Naive thymus-derived CD8-positive, alpha-beta T cell (primary cell): Measurements from ENCODE around the gene AKAP6. TPM values are rescaled to one million over a fixed set of nuclear protein-coding genes. Genes with fewer than 3 reads are reported as not detected.

Source experiments
- ATAC-seq, 2 donors: fragments of 150-1000 bp; cut with Tn5 transposase in 1 of 2; sonication (Bioruptor Pico), chemical (Tn5 transposase) in 1 of 2; 1 replicate in 1 of 2; 2 replicates in 1 of 2; pipeline ENCODE4 v1.10.0; 2021; ENCODE audit warnings: mild to moderate bottlenecking in 2 of 2, moderate library complexity in 2 of 2
- POLR2A ChIA-PET: fragments of 350-600 bp; sonication (Branson Sonifier 250); formaldehyde crosslinking; loops from one replicate; lab custom pipeline; 2021; ENCODE audit warnings: antibody characterized with exemption; lab: Charles Lee
- DNase-seq, 10 donors: peaks; one replicate each; pipeline versions ENCODE4 v3.0.0 to v3.0.0-alpha.2; 2020 to 2022
- H3K27ac Mint-ChIP-seq, 10 donors: one replicate each; pipeline ENCODE4 v1.8.0; 2020 to 2022; ENCODE audit warnings: mild to moderate bottlenecking in 10 of 10, mixed read lengths in 10 of 10, moderate library complexity in 4 of 10, inconsistent platforms in 1 of 10
- H3K27me3 Mint-ChIP-seq, 5 donors: one replicate each; pipeline ENCODE4 v1.8.0; 2021 to 2022; ENCODE audit warnings: mixed read lengths in 5 of 5
- H3K36me3 Mint-ChIP-seq, 3 donors: one replicate each; pipeline ENCODE4 v1.8.0; 2020 to 2022; ENCODE audit warnings: mixed read lengths in 3 of 3, mild to moderate bottlenecking in 2 of 3, inconsistent platforms in 1 of 3
- H3K4me1 Mint-ChIP-seq, 4 donors: one replicate each; pipeline ENCODE4 v1.8.0; 2021 to 2022; ENCODE audit warnings: mixed read lengths in 4 of 4
- H3K4me3 Mint-ChIP-seq, 10 donors: one replicate each; pipeline ENCODE4 v1.8.0; 2020 to 2022; ENCODE audit warnings: mild to moderate bottlenecking in 10 of 10, mixed read lengths in 10 of 10, moderate library complexity in 6 of 10, inconsistent platforms in 1 of 10
- H3K9me3 Mint-ChIP-seq, 9 donors: one replicate each; pipeline ENCODE4 v1.8.0; 2020 to 2022; ENCODE audit warnings: mixed read lengths in 9 of 9, mild to moderate bottlenecking in 3 of 9, inconsistent platforms in 1 of 9, moderate library complexity in 1 of 9
- polyA plus RNA-seq, 3 donors: library from polyadenylated mRNA; unstranded; fragments of 300-500 nt; fragmentation: Illumina TruSeq; gene quantifications; one replicate each; pipeline ENCODE4 v1.2.3, GENCODE V29; 2021
- total RNA-seq, 8 experiments: library from RNA in 2 of 8; stranded (reverse) in 2 of 8; gene quantifications; one replicate each; pipeline ENCODE4 v1.2.3 and lab custom pipeline; 2021 to 2026

Gene AKAP6, protein sequence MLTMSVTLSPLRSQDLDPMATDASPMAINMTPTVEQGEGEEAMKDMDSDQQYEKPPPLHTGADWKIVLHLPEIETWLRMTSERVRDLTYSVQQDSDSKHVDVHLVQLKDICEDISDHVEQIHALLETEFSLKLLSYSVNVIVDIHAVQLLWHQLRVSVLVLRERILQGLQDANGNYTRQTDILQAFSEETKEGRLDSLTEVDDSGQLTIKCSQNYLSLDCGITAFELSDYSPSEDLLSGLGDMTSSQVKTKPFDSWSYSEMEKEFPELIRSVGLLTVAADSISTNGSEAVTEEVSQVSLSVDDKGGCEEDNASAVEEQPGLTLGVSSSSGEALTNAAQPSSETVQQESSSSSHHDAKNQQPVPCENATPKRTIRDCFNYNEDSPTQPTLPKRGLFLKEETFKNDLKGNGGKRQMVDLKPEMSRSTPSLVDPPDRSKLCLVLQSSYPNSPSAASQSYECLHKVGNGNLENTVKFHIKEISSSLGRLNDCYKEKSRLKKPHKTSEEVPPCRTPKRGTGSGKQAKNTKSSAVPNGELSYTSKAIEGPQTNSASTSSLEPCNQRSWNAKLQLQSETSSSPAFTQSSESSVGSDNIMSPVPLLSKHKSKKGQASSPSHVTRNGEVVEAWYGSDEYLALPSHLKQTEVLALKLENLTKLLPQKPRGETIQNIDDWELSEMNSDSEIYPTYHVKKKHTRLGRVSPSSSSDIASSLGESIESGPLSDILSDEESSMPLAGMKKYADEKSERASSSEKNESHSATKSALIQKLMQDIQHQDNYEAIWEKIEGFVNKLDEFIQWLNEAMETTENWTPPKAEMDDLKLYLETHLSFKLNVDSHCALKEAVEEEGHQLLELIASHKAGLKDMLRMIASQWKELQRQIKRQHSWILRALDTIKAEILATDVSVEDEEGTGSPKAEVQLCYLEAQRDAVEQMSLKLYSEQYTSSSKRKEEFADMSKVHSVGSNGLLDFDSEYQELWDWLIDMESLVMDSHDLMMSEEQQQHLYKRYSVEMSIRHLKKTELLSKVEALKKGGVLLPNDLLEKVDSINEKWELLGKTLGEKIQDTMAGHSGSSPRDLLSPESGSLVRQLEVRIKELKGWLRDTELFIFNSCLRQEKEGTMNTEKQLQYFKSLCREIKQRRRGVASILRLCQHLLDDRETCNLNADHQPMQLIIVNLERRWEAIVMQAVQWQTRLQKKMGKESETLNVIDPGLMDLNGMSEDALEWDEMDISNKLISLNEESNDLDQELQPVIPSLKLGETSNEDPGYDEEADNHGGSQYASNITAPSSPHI (N-terminal part only)
- total RNA-seq (1 to 10 TPM; 3.3 to 4.6 TPM), polyA plus RNA-seq (1 to 10 TPM; 1.4 to 3.2 (median 1.5) TPM), total RNA-seq (lab: John Stamatoyannopoulos, UW) (1.5 to 18.7 (median 3.7) reads per million in 6 experiments)

DNA sequence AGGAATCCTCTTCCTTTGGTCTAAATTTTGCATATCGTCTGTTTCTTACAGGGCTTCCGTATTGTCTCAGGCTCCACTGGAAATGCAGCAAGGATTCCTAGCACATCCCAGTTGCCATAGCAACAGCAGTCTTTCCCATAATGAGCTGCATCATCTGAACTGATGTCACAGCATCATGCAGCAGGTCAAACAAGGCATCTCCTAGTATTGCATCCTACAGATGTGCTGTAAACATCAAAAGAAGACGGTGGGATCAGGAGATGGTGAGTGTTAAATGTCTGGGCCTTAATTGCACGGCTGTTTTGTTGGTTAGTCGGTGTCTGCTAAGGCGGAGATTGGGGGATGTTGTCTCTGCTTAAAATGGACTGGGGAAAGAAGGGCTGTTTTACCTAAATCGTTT is at the start of gene AKAP6:
TSS of gene AKAP6 (plus strand) at position 153 of the 400 bp plus-strand sequence. CDS start 104,196 bp downstream, outside the sequence.
- Mint-ChIP-seq H3K27me3 (no peaks in the 10 kb centered on the region), H3K27ac (no peak within 1 kb of the TSS), H3K36me3 (peaks cover 0 to 10% (median 0%) of the 10 kb centered on the region in 3 donors), H3K4me1 (peaks cover 2 to 12% (median 7%) of the 10 kb centered on the region in 4 donors), H3K9me3 (peaks cover 0 to 16% (median 0%) of the 10 kb centered on the region in 9 donors), H3K4me3 (no peak within 1 kb of the TSS)
- POLR2A ChIA-PET, result no interaction called here
- ATAC-seq (no peak), DNase-seq (no peak)

DNA sequence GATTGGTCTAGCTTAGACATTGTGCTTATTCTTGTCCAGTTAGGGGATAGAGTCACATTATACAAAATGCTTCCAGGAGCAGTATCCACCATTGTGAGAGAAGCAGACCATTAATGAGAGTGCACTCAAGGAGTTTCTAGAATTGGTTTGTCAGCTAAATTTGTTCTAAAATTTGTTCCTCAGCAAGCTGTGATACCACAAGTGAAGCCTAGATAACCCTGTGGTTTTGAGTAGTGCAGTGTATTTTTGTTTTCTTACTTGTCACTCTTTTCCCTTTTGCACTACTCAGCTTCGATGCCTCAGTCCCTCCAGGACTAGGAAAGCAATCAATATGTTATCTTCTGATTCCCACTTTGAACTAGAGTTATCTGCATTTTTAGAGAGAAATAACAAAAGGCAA is 42.5 kb upstream of the AKAP6 start:
- no peak for ATAC-seq
- H3K4me1 Mint-ChIP-seq, result no peaks in the 10 kb centered on the region

DNA sequence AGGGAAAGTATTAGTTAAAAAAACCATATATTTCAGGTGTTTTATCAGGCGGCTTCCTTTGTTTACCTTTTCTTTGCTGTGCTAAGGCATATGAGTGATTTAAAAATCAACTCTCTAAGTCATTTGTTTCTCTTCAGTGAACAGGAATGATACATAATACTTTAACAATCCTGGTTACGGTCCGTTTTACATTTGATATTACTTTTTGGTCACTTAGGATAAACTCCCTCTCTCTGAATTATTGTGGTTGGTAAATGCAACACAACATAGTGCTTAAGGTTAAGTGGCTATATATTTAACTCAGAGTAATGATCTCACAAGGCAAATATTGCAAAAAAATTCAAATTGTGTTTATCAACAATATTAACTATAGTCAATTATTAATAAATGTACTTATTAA is 32.7 kb upstream of the AKAP6 start:
- peaks cover 0 to 1% (median 0%) of the 10 kb centered on the region in 5 donors for H3K27me3 Mint-ChIP-seq
- POLR2A ChIA-PET, result no interaction called here
- peaks cover 0 to 13% (median 5%) of the 10 kb centered on the region in 9 donors for H3K9me3 Mint-ChIP-seq
- H3K36me3 Mint-ChIP-seq, result peaks cover 0 to 5% (median 5%) of the 10 kb centered on the region in 3 donors
- no peaks in the 10 kb centered on the region for H3K4me1 Mint-ChIP-seq
- no peak overlapping the region for H3K27ac Mint-ChIP-seq
- no peak for ATAC-seq
- no peak overlapping the region for H3K4me3 Mint-ChIP-seq
- no peak for DNase-seq

More for the DNA sequence above, 42.5 kb upstream of the AKAP6 start:
- no peaks in the 10 kb centered on the region for H3K27me3 Mint-ChIP-seq
- POLR2A ChIA-PET, result no interaction called here
- H3K36me3 Mint-ChIP-seq, result peaks cover 12 to 58% (median 55%) of the 10 kb centered on the region in 3 donors
- no peak overlapping the region for H3K4me3 Mint-ChIP-seq
- no peak overlapping the region for H3K27ac Mint-ChIP-seq
- peaks cover 0 to 56% (median 32%) of the 10 kb centered on the region in 9 donors for H3K9me3 Mint-ChIP-seq
- no peak for DNase-seq

- H3K4me1 Mint-ChIP-seq, result no peaks in the 10 kb centered on the region
- ATAC-seq, result no peak
- peaks cover 0 to 1% (median 0%) of the 10 kb centered on the region in 5 donors for H3K27me3 Mint-ChIP-seq
- peaks cover 0 to 3% (median 0%) of the 10 kb centered on the region in 9 donors for H3K9me3 Mint-ChIP-seq
- no peak for DNase-seq
- no peak overlapping the region for H3K27ac Mint-ChIP-seq
- H3K4me3 Mint-ChIP-seq, result no peak overlapping the region
- H3K36me3 Mint-ChIP-seq, result no peaks in the 10 kb centered on the region
- POLR2A ChIA-PET, result no interaction called here
These were observed 30.8 kb upstream of the AKAP6 start for GRCh38 chr14:32298346-32298745.

DNA sequence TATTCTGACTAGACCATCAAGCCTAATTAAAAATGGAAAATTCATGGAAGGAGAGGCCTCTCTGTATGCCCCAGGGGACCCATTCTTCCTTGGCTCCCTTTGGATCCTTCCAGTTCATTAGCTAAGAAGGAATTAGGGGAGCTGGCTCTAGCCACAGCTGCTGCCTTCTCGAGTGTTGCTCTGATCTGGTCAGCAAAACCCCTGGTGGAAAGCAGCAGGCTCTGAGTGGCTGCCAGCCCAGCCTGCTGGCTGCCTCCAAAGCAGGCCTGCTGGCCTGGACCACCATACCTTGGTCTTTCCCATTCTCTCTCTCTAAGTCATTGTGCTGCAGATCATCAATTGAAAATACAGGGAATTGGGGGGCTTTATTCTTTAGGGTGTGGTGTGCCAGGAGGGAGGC is 29.0 kb upstream of the AKAP6 start:
- no peak overlapping the region for H3K4me3 Mint-ChIP-seq
- POLR2A ChIA-PET, result no interaction called here
- ATAC-seq, result no peak

GRCh38 chr14:32303865-32304264 is 25.2 kb upstream of the AKAP6 start:
- Mint-ChIP-seq H3K9me3 (no peaks in the 10 kb centered on the region), H3K27ac (peak overlapping the region in 1 of 10 donors; percentile 81), H3K36me3 (no peaks in the 10 kb centered on the region), H3K4me3 (no peak overlapping the region), H3K4me1 (no peaks in the 10 kb centered on the region), H3K27me3 (peaks cover 0 to 8% (median 0%) of the 10 kb centered on the region in 5 donors)
- ATAC-seq, result no peak
- DNase-seq, result no peak
- POLR2A ChIA-PET, result no interaction called here

More for the DNA sequence above, 29.0 kb upstream of the AKAP6 start:
- Mint-ChIP-seq H3K4me1 (no peaks in the 10 kb centered on the region), H3K36me3 (no peaks in the 10 kb centered on the region), H3K27ac (no peak overlapping the region), H3K27me3 (peaks cover 0 to 8% (median 0%) of the 10 kb centered on the region in 5 donors), H3K9me3 (peaks cover 0 to 3% (median 0%) of the 10 kb centered on the region in 9 donors)
- no peak for DNase-seq

DNA sequence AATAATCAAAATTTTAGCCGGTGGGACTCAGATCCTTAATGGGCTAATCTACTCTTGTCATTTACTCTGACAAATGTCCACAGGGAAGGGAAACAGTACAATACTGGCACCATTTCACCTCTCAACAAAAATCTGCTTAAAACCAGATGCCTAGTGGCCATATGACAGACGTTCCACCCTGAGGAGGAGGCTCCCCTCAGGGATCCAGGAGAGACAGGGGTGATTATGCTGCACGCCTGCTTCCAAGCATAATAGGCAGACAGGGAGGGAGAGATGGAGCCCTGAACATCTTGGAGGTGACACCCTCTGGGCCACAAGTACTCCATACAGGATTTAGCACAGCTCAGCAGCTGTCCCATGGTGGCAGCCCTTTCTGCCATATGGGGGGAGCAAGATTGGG is 24.8 kb upstream of the AKAP6 start:
- no peak overlapping the region for H3K4me3 Mint-ChIP-seq
- DNase-seq (no peak), ATAC-seq (no peak)
- H3K27me3 Mint-ChIP-seq, result peaks cover 0 to 8% (median 0%) of the 10 kb centered on the region in 5 donors
- H3K27ac Mint-ChIP-seq, result peak overlapping the region in 1 of 10 donors; percentile 81
- no peaks in the 10 kb centered on the region for H3K4me1 Mint-ChIP-seq
- H3K9me3 Mint-ChIP-seq, result no peaks in the 10 kb centered on the region
- POLR2A ChIA-PET, result no interaction called here
- no peaks in the 10 kb centered on the region for H3K36me3 Mint-ChIP-seq

DNA sequence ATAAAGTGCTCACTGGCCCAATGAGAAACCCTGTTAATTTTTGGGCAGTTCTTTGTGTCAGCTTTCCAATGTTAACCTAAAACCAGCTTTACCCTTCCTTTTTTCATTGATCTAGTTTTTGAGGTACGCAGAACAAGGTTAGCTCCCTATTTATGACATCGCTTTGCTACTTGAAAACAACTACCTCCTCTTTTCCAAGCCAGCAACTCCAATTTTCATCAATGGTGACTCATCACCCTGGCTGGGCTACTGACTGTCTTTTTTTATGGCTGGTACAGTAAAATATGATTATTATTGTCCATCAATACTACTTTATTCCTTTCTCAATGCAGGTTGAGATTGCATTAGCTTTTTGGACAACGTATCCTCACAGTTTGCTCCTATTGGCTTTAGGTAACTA is 22.5 kb upstream of the AKAP6 start:
- peaks cover 0 to 2% (median 0%) of the 10 kb centered on the region in 3 donors for H3K36me3 Mint-ChIP-seq
- H3K4me1 Mint-ChIP-seq, result no peaks in the 10 kb centered on the region
- no peak for DNase-seq
- H3K4me3 Mint-ChIP-seq, result no peak overlapping the region
- H3K27ac Mint-ChIP-seq, result no peak overlapping the region
- no peaks in the 10 kb centered on the region for H3K9me3 Mint-ChIP-seq
- peaks cover 0 to 8% (median 0%) of the 10 kb centered on the region in 5 donors for H3K27me3 Mint-ChIP-seq
- no peak for ATAC-seq
- POLR2A ChIA-PET, result no interaction called here

DNA sequence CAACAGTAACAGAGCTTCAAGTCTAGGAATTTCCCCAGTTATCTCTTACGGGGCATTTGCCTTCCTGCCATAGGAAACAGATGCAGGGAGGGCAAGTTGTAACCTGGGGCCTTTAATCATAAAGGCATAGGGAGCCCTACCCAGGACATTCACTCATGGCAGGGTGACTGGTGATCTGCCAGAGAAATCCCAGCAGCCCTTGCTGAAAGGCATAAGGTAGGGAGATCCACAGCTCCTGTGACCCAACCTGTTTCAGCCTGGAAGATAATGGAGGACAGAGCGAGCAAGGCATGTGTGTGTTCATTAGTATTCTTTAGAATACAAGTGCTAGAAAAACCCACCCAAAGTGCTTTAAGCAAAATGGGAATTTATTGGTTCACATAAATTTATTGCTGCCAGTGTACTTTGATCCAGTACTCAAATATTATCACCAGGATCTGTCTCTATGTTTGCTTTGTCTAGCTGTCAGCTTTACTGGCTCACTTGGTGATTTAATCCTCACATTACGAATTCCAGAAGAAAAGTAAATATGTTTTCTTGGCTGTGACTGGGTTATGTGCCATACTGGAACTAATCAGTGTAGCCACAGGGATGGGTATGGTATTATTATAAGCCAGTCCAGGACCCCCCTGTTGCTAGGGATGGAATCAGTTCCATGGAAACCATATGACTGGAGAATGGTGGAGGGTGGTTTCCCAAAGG is 21.1 kb upstream of the AKAP6 start:
- H3K27me3 Mint-ChIP-seq, result peaks cover 0 to 8% (median 0%) of the 10 kb centered on the region in 5 donors
- POLR2A ChIA-PET, result no interaction called here
- H3K36me3 Mint-ChIP-seq, result peaks cover 0 to 2% (median 0%) of the 10 kb centered on the region in 3 donors
- no peaks in the 10 kb centered on the region for H3K9me3 Mint-ChIP-seq
- DNase-seq (no peak), ATAC-seq (no peak)
- no peaks in the 10 kb centered on the region for H3K4me1 Mint-ChIP-seq
- no peak overlapping the region for H3K27ac Mint-ChIP-seq
- no peak overlapping the region for H3K4me3 Mint-ChIP-seq

DNA sequence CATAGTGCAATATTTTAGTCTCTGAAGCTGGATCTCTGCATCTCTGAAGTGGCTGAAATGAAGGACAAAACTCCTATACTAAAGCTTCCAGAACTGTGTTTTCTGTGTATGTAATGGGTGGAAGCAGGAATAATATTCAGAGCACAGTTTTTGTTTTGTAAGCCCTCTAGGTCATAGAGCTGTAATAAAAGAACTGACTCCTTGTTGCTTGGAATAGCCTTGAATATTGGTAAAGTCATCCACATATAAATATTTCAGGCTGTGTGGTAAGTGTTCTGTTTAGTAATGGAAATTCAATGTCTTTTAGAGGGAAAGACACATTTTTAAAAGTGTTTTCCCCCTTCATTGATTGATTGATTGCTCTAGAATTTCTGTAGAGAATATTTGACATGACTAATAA is 18.2 kb upstream of the AKAP6 start:
- Mint-ChIP-seq H3K36me3 (peaks cover 0 to 2% (median 0%) of the 10 kb centered on the region in 3 donors), H3K27ac (no peak overlapping the region), H3K27me3 (peaks cover 0 to 2% (median 0%) of the 10 kb centered on the region in 5 donors), H3K9me3 (no peaks in the 10 kb centered on the region), H3K4me1 (no peaks in the 10 kb centered on the region), H3K4me3 (no peak overlapping the region)
- DNase-seq (no peak), ATAC-seq (no peak)
- POLR2A ChIA-PET, result no interaction called here

DNA sequence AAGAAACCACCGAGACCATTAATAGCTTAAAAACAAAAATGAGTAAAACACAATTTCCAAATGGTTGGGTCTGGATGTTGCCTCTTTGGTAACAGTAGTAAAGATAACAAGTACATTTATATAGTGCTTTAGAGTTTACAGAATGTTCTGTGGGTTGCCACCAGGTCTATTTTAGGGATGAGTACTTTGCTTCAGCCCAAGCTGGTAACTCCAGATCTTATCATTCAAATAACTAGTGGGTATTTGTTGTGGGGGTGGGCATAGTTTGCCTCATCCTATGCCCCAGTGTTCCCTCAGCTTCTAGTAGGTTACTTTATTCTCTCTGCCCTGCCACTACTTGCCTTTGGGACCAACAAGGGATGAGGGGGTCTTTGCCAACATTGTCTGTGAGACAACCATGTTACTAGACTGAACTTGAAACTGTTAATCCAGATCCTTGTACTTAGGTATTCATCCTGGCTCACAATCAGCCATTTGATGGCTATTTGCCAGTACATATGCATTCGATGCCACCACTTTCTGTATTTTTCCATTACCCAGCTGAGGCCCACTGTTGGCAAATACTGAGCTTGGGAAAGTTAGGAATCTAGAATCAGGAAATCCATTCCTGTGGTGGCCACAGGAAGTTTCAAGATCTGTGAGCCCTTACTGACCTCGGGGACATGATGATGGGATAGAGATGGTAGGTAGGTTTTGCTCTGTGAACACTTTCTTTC is 17.6 kb upstream of the AKAP6 start:
- POLR2A ChIA-PET, result no interaction called here
- H3K4me3 Mint-ChIP-seq, result no peak overlapping the region
- peaks cover 0 to 2% (median 0%) of the 10 kb centered on the region in 3 donors for H3K36me3 Mint-ChIP-seq
- H3K27me3 Mint-ChIP-seq, result peaks cover 0 to 2% (median 0%) of the 10 kb centered on the region in 5 donors
- no peaks in the 10 kb centered on the region for H3K9me3 Mint-ChIP-seq
- H3K27ac Mint-ChIP-seq, result peak overlapping the region in 1 of 10 donors; percentile 5
- H3K4me1 Mint-ChIP-seq, result no peaks in the 10 kb centered on the region
- DNase-seq (no peak), ATAC-seq (no peak)
